WTC11 (cell line): Measurements from ENCODE around the gene YLPM1. TPM values are rescaled to one million over a fixed set of nuclear protein-coding genes. Genes with fewer than 3 reads are reported as not detected.

Experiments used
- ATAC-seq: fragments of 200-7000 bp; cut with Tn5 transposase; 2 replicates; pipeline ENCODE4 v1.10.0; 2021; ENCODE audit warnings: mild to moderate bottlenecking, moderate library complexity
- CTCF ChIA-PET: fragments of 300-600 bp; sonication (Branson Sonifier 250); formaldehyde crosslinking; loops from one replicate; lab custom pipeline; 2021; ENCODE audit warnings: antibody characterized with exemption; lab: Charles Lee
- POLR2A ChIA-PET: fragments of 350-600 bp; sonication (Branson Sonifier 250); formaldehyde crosslinking; loops from one replicate; lab custom pipeline; 2021; ENCODE audit warnings: antibody characterized with exemption; lab: Charles Lee
- DNase-seq: peaks from one replicate; pipeline ENCODE4 v3.0.0; 2021; ENCODE audit warnings: low spot score
- H3K27ac Mint-ChIP-seq: 2 replicates; pipeline ENCODE4 v1.8.0; 2021; ENCODE audit warnings: mixed read lengths
- H3K27me3 Mint-ChIP-seq: 2 replicates; pipeline ENCODE4 v1.8.0; 2021; ENCODE audit warnings: low read depth, mild to moderate bottlenecking, moderate library complexity, mixed read lengths
- H3K36me3 Mint-ChIP-seq: 2 replicates; pipeline ENCODE4 v1.8.0; 2021; ENCODE audit warnings: mixed read lengths
- H3K4me1 Mint-ChIP-seq: 2 replicates; pipeline ENCODE4 v1.8.0; 2022; ENCODE audit warnings: mixed read lengths
- H3K4me3 Mint-ChIP-seq: 2 replicates; pipeline ENCODE4 v1.8.0; 2021; ENCODE audit warnings: mild to moderate bottlenecking, moderate library complexity, mixed read lengths
- H3K9me3 Mint-ChIP-seq: 2 replicates; pipeline ENCODE4 v1.8.0; 2021; ENCODE audit warnings: mixed read lengths
- AFF4 ChIP-seq: sonication (generic); formaldehyde crosslinking; IDR thresholded peaks from 2 replicates; pipeline ENCODE4 v1.8.1; 2023; ENCODE audit warnings: mild to moderate bottlenecking, missing genetic modification reagents, borderline replicate concordance
- AR ChIP-seq: fragments of 250-450 bp; sonication (Bioruptor Pico); IDR thresholded peaks from 2 replicates; pipeline ENCODE4 v1.9.0; 2021; ENCODE audit warnings: mild to moderate bottlenecking
- ATF6 ChIP-seq: sonication (generic); formaldehyde crosslinking; IDR thresholded peaks from 2 replicates; pipeline ENCODE4 v1.8.1; 2023; ENCODE audit warnings: mild to moderate bottlenecking, missing genetic modification reagents
- CBFB ChIP-seq: sonication (generic); formaldehyde crosslinking; IDR thresholded peaks from 2 replicates; pipeline ENCODE4 v1.8.1; 2022; ENCODE audit warnings: mild to moderate bottlenecking, low read depth, missing genetic modification reagents
- CTCF ChIP-seq: fragments of 200-600 bp; IDR thresholded peaks from 2 replicates; pipeline ENCODE4 v1.8.0; 2022; ENCODE audit warnings: antibody characterized with exemption
- E2F5 ChIP-seq: sonication (generic); formaldehyde crosslinking; IDR thresholded peaks from 2 replicates; pipeline ENCODE4 v1.8.1; 2022; ENCODE audit warnings: mild to moderate bottlenecking, moderate library complexity, missing genetic modification reagents
- EMX1 ChIP-seq: fragments of 250-450 bp; sonication (Bioruptor Pico); IDR thresholded peaks from 2 replicates; pipeline ENCODE4 v1.8.0; 2021; ENCODE audit warnings: mild to moderate bottlenecking
- FOXJ3 ChIP-seq: sonication (generic); formaldehyde crosslinking; IDR thresholded peaks from 2 replicates; pipeline ENCODE4 v1.9.0; 2021; ENCODE audit warnings: missing genetic modification reagents, mild to moderate bottlenecking, borderline replicate concordance
- FOXK1 ChIP-seq: sonication (generic); formaldehyde crosslinking; IDR thresholded peaks from 2 replicates; pipeline ENCODE4 v1.8.0; 2022; ENCODE audit warnings: mild to moderate bottlenecking, moderate library complexity, missing genetic modification reagents
- GABPB1 ChIP-seq: sonication (generic); formaldehyde crosslinking; IDR thresholded peaks from 2 replicates; pipeline ENCODE4 v1.8.1; 2023; ENCODE audit warnings: mild to moderate bottlenecking, missing genetic modification reagents
- GRHL2 ChIP-seq: fragments of 250-450 bp; sonication (Bioruptor Pico); IDR thresholded peaks from 2 replicates; pipeline ENCODE4 v1.8.0; 2022; ENCODE audit warnings: mild to moderate bottlenecking, moderate library complexity; ENCODE audit not compliant: insufficient replicate concordance, severe bottlenecking
- HMGA2 ChIP-seq: fragments of 250-450 bp; sonication (Bioruptor Pico); IDR thresholded peaks from 2 replicates; pipeline ENCODE4 v1.4.0; 2021; ENCODE audit warnings: mild to moderate bottlenecking, moderate library complexity
- MAX ChIP-seq: sonication (generic); formaldehyde crosslinking; IDR thresholded peaks from 2 replicates; pipeline ENCODE4 v1.8.0; 2022; ENCODE audit warnings: mild to moderate bottlenecking, missing genetic modification reagents
- PREB ChIP-seq: sonication (generic); formaldehyde crosslinking; IDR thresholded peaks from 2 replicates; pipeline ENCODE4 v1.8.1; 2022; ENCODE audit warnings: mild to moderate bottlenecking, missing genetic modification reagents, moderate library complexity, borderline replicate concordance
- RORB ChIP-seq: fragments of 250-450 bp; sonication (Bioruptor Pico); IDR thresholded peaks from 2 replicates; pipeline ENCODE4 v1.9.0; 2021; ENCODE audit warnings: mild to moderate bottlenecking
- SOX15 ChIP-seq: fragments of 250-450 bp; sonication (Bioruptor Pico); IDR thresholded peaks from 2 replicates; pipeline ENCODE4 v1.9.0; 2021; ENCODE audit warnings: mild to moderate bottlenecking
- TP53 ChIP-seq: sonication (generic); formaldehyde crosslinking; IDR thresholded peaks from 2 replicates; pipeline ENCODE4 v1.8.1; 2023; ENCODE audit warnings: mild to moderate bottlenecking, missing genetic modification reagents
- USF1 ChIP-seq: sonication (generic); formaldehyde crosslinking; IDR thresholded peaks from 2 replicates; pipeline ENCODE4 v1.8.0; 2022; ENCODE audit warnings: mild to moderate bottlenecking, missing genetic modification reagents
- total RNA-seq: library from RNA; stranded (reverse); gene quantifications from 3 replicates; pipeline ENCODE4 v1.2.3, GENCODE V29; 2021

The YLPM1 gene
- total RNA-seq, 1 experiment from 2014 or later: 66.6 TPM

- POLR2A ChIA-PET: no interaction called here
- no peaks in the 10 kb centered on the region for H3K27me3 Mint-ChIP-seq
- CTCF ChIA-PET: interaction anchor here (0.6 to 2.3 kb wide), 20 partner anchors 10 to 296 kb away, joined by 3 to 21 read pairs (median 4); partner anchors contain the start of gene LTBP2
- TF ChIP-seq GABPB1 (CRISPR knock-in tag) (no peak), EMX1 (CRISPR knock-in tag) (no peak), HMGA2 (CRISPR knock-in tag) (no peak), E2F5 (no peak), CTCF (no peak), SOX15 (CRISPR knock-in tag) (no peak), TP53 (no peak), FOXK1 (CRISPR knock-in tag) (no peak), AFF4 (no peak), PREB (no peak), MAX (no peak), RORB (no peak), USF1 (CRISPR knock-in tag) (no peak), FOXJ3 (CRISPR knock-in tag) (no peak), GRHL2 (CRISPR knock-in tag) (no peak)
- no peak overlapping the region; the same call in 1 of the 2 replicates for H3K27ac Mint-ChIP-seq
- H3K4me3 Mint-ChIP-seq: no peak overlapping the region
- DNase-seq (no peak), ATAC-seq (peak; percentile 48; the same call in 1 of the 2 replicates)
- no peaks in the 10 kb centered on the region for H3K4me1 Mint-ChIP-seq
- peaks cover 28% of the 10 kb centered on the region for H3K36me3 Mint-ChIP-seq
- no peaks in the 10 kb centered on the region for H3K9me3 Mint-ChIP-seq
Measured at GRCh38 chr14:74804219-74804825, 41.2 kb downstream of the YLPM1 start.

- Mint-ChIP-seq H3K9me3 (no peaks in the 10 kb centered on the region), H3K4me3 (no peak overlapping the region), H3K36me3 (peaks cover 51% of the 10 kb centered on the region), H3K4me1 (no peaks in the 10 kb centered on the region), H3K27ac (no peak overlapping the region), H3K27me3 (no peaks in the 10 kb centered on the region)
- ATAC-seq (no peak), DNase-seq (no peak)
- ChIA-PET CTCF (no interaction called here), POLR2A (no interaction called here)
- TF ChIP-seq CBFB (CRISPR knock-in tag) (no peak), ATF6 (CRISPR knock-in tag) (no peak), AR (no peak)
Measured at GRCh38 chr14:74807853-74808545, 44.9 kb downstream of the YLPM1 start.
